Activated CD8-positive, alpha-beta memory T cell treated with anti-CD3 and anti-CD28 coated beads for 1 hour (primary cell): ENCODE results near the gene TCN1.

ENCODE experiments used
- DNase-seq, 2 donors: peaks; one replicate each; pipeline ENCODE4 v3.0.0-alpha.2; 2020; ENCODE audit warnings: low read depth in 1 of 2; ENCODE audit errors: extremely low read depth in 1 of 2

The TCN1 gene

GRCh38 chr11:59810189-59810910, 55.9 kb downstream of the TCN1 start, which contains the start of gene MRPL16:
TSS of gene MRPL16 (minus strand) at chr11:59810778. CDS start at chr11:59810658, 120 bp downstream.
- DNase-seq: peak; percentile 81 to 84

GRCh38 chr11:59807047-59807610, 59.2 kb downstream of the TCN1 start:
- no peak for DNase-seq

- DNase-seq: no peak
Observed at GRCh38 chr11:59804061-59804460, 62.2 kb downstream of the TCN1 start.
